Measurements from ENCODE around the gene FLNB. TPM values are rescaled to one million over a fixed set of nuclear protein-coding genes. Genes with fewer than 3 reads are reported as not detected.
"Not testable (repeated sequence)": the region's sequence is repeated elsewhere in the genome, so short reads cannot be mapped to it uniquely, and the experiment has no call there.

The FLNB gene
- total RNA-seq, 2 experiments from 2014 or later: 14.6 TPM

DNA sequence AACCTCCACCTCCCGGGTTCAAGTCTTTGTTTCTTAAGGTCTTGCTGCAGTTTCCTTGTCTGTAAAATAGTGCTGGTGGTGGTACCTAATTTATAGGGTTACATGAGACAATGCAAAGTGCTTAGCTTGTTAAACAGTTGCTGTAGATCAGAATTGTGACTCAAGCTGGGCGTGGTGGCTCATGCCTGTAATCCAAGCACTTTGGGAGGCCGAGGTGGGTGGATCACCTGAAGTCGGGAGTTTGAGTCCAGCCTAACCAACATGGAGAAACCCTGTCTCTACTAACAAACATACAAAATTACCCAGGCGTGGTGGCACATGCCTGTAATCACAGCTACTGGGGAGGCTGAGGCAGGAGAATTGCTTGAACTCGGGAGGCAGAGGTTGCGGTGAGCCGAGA lies 19.0 kb upstream of the FLNB start:
- H3K9me3 Mint-ChIP-seq; DNase-seq; H3K27ac Mint-ChIP-seq; H3K4me3 Mint-ChIP-seq; ATAC-seq (ENCODE audit: low read depth); H3K27me3 Mint-ChIP-seq; H3K36me3 Mint-ChIP-seq; H3K4me1 Mint-ChIP-seq; POLR2A ChIA-PET: not testable (repeated sequence)

DNA sequence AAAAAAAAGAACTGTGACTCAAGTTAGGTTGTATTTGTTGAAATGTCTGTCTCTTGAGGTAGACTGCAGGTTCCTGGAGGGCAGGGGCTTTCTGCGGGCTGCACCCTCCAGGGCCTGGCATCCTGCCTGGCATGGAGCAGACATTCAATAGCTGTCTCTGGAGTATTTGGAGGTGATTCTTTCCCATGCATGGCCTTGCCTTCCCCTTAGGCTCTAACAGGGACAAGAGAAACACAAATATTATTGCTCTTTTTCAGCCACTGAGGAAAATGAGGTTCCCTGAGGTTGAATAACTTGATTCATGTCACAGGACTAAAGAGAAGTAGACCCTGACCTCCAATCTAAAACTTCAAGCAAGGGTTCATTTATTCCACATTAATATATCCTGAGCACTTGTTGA lies 18.6 kb upstream of the FLNB start:
- no peaks in the 10 kb centered on the region for H3K4me1 Mint-ChIP-seq
- H3K9me3 Mint-ChIP-seq: no peaks in the 10 kb centered on the region
- H3K36me3 Mint-ChIP-seq: no peaks in the 10 kb centered on the region
- DNase-seq: no peak
- no peak overlapping the region for H3K4me3 Mint-ChIP-seq
- no peak overlapping the region for H3K27ac Mint-ChIP-seq
- H3K27me3 Mint-ChIP-seq: no peaks in the 10 kb centered on the region
- ATAC-seq (ENCODE audit: low read depth): no peak
- POLR2A ChIA-PET: no interaction called here

DNA sequence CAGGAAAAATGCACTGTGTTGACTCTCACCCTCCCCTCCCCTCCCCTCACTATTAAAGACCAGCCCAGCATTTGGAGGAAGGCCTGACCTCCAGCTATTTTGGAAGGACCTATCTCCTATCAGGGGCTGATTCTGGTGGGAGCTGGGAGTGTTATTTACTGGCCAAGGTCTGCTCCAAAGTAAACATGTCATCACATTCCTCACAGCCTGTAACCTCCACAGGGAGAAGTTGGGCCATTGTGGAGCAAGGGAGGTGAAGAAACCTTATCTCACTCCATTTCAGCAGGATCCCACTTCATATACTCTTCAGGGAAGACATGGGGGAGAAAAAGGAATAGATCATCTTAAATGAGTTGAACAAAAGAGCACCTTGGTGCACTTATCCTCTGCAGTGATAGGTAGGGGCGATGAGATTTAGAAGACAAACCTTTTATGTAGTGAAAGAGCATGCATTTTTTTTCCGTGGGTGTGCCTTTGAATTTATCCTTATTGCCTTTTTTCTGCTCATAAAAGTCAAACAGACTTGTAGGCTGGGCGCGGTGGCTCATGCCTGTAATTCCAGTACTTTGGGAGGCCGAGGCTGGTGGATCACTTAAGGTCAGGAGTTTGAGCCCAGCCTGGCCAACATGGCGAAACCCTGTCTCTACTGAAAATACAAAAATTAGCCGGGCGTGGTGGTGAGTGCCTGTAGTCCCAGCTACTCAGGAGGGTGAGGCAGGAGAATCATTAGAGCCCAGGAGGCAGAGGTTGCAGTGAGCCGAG lies 15.6 kb upstream of the FLNB start:
- H3K27me3 Mint-ChIP-seq: no peaks in the 10 kb centered on the region
- POLR2A ChIA-PET: interaction anchor here (0.6 kb wide), 1 partner anchor 54 kb away, joined by 4 read pairs; no protein-coding TSS in a partner anchor
- ATAC-seq (ENCODE audit: low read depth): no peak
- DNase-seq: no peak
- H3K9me3 Mint-ChIP-seq: no peaks in the 10 kb centered on the region
- no peaks in the 10 kb centered on the region for H3K36me3 Mint-ChIP-seq
- H3K27ac Mint-ChIP-seq: no peak overlapping the region
- H3K4me1 Mint-ChIP-seq: no peaks in the 10 kb centered on the region
- no peak overlapping the region for H3K4me3 Mint-ChIP-seq

DNA sequence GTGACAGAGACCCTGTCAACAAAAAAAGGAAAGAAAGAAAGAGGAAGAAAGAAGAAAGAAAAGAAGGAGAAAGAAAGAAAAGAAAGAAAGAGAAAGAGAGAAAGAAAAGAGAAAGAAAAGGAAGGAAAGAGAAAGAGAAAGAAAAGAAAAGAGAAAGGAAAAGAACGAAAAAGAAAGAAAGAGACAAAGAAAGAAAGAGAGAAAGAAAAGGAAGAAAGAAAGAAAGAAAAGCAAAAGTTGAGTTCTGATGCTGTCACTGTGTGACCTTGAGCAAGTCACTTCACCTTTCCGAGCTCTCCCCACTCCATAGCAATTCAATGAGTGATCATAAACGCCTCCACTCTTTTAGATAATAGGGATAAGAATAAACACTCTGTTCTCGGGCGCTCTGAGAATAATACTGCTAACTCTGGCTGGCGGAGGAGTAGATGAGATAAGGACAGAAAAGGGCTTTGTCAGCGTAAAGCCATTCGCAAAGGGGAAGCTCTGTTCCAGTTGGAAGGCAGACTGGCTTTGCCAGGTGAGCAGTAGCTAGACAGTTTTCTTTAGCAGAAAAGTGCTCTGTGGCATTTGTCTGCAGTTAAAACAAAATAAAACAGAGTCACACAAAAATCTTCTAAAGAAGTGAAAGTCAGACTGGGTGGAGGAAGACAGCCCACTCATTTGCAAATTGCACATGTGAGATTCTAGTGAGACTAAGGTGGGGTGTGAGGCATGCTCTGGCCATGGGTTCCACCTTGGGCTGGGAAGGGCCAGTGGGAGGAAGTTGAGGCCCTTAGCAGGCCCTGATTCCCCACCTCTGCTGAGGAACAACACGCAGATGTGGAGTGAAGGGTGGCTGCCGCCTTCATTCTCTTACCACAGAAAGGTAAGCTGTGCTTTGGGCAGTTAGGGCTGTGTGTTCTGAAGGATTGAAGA lies 9.6 kb upstream of the FLNB start:
- peak; percentile 63 for ATAC-seq (ENCODE audit: low read depth)
- Mint-ChIP-seq H3K27ac (peak overlapping the region; percentile 25), H3K4me1 (peaks cover 5% of the 10 kb centered on the region), H3K36me3 (no peaks in the 10 kb centered on the region), H3K9me3 (no peaks in the 10 kb centered on the region), H3K4me3 (peak overlapping the region; percentile 59), H3K27me3 (no peaks in the 10 kb centered on the region)
- POLR2A ChIA-PET: no interaction called here
- no peak for DNase-seq

DNA sequence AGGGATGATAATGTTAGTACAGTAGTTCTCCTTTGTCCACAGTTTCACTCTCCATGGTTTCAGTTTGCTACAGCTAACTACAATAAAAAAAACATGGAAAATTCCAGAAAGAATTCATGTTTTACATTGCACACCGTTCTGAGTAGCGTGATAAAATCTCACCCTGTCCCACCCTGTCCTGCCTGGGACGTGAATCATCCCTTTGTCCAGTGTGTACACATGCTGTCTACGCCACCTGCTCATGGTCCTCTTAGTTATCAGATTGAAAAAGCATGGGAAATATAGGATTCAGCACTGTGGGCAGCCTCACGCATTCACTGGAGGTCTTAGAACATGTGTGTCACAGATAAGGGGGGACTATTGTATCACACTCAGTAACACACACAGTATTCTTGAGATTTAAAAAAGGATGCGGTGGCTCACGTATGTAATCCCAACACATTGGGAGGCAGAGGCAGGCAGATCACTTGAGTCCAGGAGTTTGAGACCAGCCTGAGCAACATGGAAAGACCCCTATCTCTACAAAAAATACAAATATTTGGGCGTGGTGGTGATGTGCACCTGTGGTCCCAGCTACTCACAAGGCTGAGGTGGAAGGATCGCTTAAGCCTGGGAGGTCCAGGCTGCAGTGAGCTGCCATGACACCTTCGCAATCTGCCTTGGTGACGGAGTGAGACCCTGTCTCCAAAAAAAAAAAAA lies 8.7 kb upstream of the FLNB start:
- no peaks in the 10 kb centered on the region for H3K27me3 Mint-ChIP-seq
- DNase-seq (no peak), ATAC-seq (ENCODE audit: low read depth) (no peak)
- no peak overlapping the region for H3K27ac Mint-ChIP-seq
- peaks cover 5% of the 10 kb centered on the region for H3K4me1 Mint-ChIP-seq
- POLR2A ChIA-PET: no interaction called here
- H3K4me3 Mint-ChIP-seq: no peak overlapping the region
- H3K36me3 Mint-ChIP-seq: no peaks in the 10 kb centered on the region
- H3K9me3 Mint-ChIP-seq: no peaks in the 10 kb centered on the region

DNA sequence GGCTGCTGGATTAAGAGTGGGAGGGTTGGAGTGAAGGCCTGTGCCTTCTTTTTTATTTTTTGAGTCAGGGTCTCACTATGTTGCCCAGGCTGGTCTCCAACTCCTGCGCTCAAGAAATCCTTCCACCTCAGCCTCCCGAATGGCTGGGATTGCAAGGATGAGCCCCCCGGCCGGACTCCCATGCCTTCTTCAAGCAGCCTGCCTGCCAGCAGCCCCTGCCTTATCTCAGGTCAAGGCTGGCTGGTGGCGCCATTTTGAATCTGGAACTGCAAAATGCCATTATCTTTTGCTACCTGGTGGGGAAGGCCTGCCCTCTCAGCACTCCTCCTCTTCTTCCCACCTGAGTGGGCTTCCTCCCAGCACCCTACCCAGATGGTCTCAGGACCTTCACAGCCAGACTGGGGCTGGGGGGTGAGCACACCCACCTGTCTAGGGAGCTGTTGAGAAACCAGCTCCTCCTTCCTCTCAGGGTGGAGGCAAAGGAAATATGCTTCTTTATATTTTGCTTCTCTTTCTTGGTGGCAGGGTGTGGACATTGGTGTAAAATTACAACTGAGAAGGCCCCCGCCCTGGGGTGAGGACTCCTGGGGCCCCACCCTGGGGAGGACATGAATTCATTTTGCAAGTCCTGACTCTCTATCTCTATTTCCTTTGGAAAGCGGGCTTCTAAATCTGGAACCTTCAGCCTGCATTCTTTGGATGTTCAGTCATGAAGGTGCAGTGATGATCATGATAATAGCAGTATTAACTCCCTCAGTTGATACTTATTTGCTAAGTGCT lies 7.7 kb upstream of the FLNB start:
- Mint-ChIP-seq H3K9me3 (no peaks in the 10 kb centered on the region), H3K4me1 (peaks cover 5% of the 10 kb centered on the region), H3K36me3 (no peaks in the 10 kb centered on the region), H3K27ac (no peak overlapping the region), H3K27me3 (no peaks in the 10 kb centered on the region), H3K4me3 (no peak overlapping the region)
- DNase-seq (no peak), ATAC-seq (ENCODE audit: low read depth) (no peak)
- POLR2A ChIA-PET: no interaction called here

DNA sequence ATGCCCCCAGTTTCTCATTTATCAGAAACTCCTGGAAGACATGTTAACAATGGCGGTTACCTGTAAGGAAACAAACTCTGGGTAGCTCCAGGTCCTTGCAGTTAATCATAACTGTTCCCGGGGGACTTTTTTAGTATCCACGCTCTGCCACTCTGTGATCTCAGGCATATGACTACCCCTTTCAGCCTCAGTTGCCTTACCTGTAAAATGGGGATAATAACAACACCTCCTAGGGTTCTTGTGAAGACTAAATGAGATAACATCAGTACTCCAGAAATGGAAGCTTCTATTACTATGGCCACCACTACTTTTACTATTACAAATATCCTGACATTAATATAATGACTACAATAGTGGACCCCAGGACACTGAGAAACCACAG lies 7.1 kb upstream of the FLNB start:
- ATAC-seq (ENCODE audit: low read depth) (no peak), DNase-seq (no peak)
- no peak overlapping the region for H3K4me3 Mint-ChIP-seq
- no peaks in the 10 kb centered on the region for H3K9me3 Mint-ChIP-seq
- no peaks in the 10 kb centered on the region for H3K36me3 Mint-ChIP-seq
- no peak overlapping the region for H3K27ac Mint-ChIP-seq
- no peaks in the 10 kb centered on the region for H3K27me3 Mint-ChIP-seq
- peaks cover 5% of the 10 kb centered on the region for H3K4me1 Mint-ChIP-seq
- POLR2A ChIA-PET: no interaction called here

DNA sequence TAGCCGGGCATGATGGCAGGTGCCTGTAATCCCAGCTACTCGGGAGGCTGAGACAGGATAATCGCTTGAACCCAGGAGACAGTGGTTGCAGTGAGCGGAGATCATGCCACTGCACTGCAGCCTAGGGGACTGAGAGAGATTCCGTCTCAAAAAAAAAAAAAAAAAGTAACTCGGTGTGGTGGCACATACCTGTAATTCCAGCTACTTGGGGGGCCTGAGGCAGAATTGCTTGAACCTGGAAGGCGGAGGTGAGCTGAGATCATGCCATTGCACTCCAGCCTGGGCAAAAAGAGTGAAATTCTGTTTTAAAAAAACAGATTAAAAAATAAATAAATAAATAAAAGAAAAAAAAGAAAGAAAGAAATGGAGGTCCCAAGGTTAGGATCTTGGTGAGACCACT lies 6.2 kb upstream of the FLNB start:
- no peak overlapping the region for H3K27ac Mint-ChIP-seq
- H3K36me3 Mint-ChIP-seq: no peaks in the 10 kb centered on the region
- POLR2A ChIA-PET: no interaction called here
- H3K4me3 Mint-ChIP-seq: no peak overlapping the region
- DNase-seq (no peak), ATAC-seq (ENCODE audit: low read depth) (no peak)
- no peaks in the 10 kb centered on the region for H3K9me3 Mint-ChIP-seq
- H3K27me3 Mint-ChIP-seq: peaks cover 2% of the 10 kb centered on the region
- peaks cover 5% of the 10 kb centered on the region for H3K4me1 Mint-ChIP-seq

DNA sequence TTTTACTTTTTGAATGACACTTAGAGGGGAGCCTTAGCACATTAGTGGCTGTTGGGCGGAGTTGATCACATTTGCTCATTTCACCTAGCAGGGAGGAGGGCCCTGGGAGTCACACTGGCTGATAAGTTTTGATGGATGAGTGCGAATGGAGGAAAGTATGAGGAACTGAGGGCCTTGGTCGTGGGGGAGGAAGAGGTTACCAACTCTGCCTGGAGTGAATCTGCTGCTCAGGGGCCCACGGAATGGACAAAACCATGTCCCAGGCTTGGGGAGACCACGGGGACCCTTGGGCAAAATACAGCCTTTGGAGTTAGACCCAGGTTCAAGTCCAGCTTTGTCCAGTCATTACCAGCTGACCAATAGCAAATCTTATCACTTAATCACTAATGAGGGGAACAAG lies 5.1 kb upstream of the FLNB start:
- H3K36me3 Mint-ChIP-seq: no peaks in the 10 kb centered on the region
- POLR2A ChIA-PET: no interaction called here
- H3K9me3 Mint-ChIP-seq: no peaks in the 10 kb centered on the region
- no peak for ATAC-seq (ENCODE audit: low read depth)
- H3K4me1 Mint-ChIP-seq: peaks cover 7% of the 10 kb centered on the region
- no peak for DNase-seq
- H3K4me3 Mint-ChIP-seq: no peak overlapping the region
- H3K27me3 Mint-ChIP-seq: peaks cover 2% of the 10 kb centered on the region
- H3K27ac Mint-ChIP-seq: no peak overlapping the region

DNA sequence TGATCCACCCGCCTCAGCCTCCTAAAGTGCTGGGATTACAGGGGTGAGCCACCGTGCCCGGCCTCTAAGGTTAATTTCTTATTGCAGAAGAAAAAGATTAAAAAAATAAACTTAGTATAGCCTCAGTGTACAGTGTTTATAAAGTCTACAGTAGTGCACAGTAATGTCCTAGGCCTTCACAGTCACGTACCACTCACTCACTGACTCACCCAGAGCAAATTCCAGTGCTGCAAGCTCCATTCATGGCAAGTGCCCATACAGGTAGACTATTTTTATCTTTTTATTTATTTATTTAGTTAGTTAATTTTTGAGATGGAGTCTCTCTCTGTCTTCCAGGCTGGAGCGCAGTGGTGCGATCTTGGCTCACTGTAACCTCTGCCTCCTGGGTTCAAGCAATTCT lies 3.2 kb upstream of the FLNB start:
- no peaks in the 10 kb centered on the region for H3K36me3 Mint-ChIP-seq
- H3K4me1 Mint-ChIP-seq: peaks cover 10% of the 10 kb centered on the region
- H3K9me3 Mint-ChIP-seq: no peaks in the 10 kb centered on the region
- POLR2A ChIA-PET: no interaction called here
- no peak for DNase-seq
- peaks cover 2% of the 10 kb centered on the region for H3K27me3 Mint-ChIP-seq
- no peak for ATAC-seq (ENCODE audit: low read depth)
- no peak overlapping the region for H3K4me3 Mint-ChIP-seq
- no peak overlapping the region for H3K27ac Mint-ChIP-seq

DNA sequence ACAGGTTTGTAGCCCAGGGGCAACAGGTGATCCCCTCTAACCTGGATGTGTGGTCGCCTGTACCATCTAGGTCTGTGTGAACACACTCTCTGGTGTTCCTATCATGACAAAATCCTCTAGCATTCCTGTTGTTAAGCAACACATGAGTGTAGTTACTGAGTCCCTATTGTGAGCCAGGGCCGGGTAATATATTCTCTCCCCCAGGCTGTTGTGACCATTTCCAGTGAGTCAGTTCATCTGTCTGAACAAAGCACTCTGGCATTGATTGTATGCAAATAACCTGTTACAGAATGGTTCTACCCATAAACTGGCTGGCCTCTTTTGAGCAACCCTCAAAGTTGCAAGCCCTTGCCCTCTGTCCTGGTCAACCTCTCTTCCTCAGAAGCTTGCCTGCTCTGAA lies 2.6 kb upstream of the FLNB start:
- ATAC-seq (ENCODE audit: low read depth): no peak
- H3K27me3 Mint-ChIP-seq: peaks cover 2% of the 10 kb centered on the region
- no peak overlapping the region for H3K4me3 Mint-ChIP-seq
- H3K36me3 Mint-ChIP-seq: no peaks in the 10 kb centered on the region
- H3K4me1 Mint-ChIP-seq: peaks cover 10% of the 10 kb centered on the region
- DNase-seq: no peak
- no peaks in the 10 kb centered on the region for H3K9me3 Mint-ChIP-seq
- no peak overlapping the region for H3K27ac Mint-ChIP-seq
- POLR2A ChIA-PET: no interaction called here

DNA sequence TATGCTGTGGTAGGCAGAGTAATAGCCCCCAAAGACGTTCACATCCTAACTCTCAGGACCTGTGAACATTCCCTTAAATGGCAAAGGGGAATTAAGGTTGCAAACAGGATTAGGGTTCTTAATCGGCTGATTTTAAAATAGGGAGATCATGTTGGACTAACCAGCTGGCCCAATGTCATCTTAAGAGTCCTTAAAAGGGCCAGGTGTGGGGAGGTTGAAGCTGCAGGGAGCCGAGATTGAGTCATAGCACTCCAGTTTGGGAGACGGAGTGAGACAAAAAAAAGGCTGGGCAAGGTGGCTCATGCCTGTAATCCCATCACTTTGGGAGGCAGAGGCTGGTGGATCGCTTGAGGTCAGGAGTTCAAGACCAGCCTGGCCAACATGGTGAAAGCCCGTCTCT lies 1.6 kb upstream of the FLNB start:
- Mint-ChIP-seq H3K27ac (no peak overlapping the region), H3K4me3 (no peak overlapping the region), H3K36me3 (no peaks in the 10 kb centered on the region), H3K9me3 (no peaks in the 10 kb centered on the region), H3K4me1 (peaks cover 10% of the 10 kb centered on the region), H3K27me3 (peaks cover 2% of the 10 kb centered on the region)
- POLR2A ChIA-PET: no interaction called here
- ATAC-seq (ENCODE audit: low read depth) (no peak), DNase-seq (no peak)

Measured in activated naive CD8-positive, alpha-beta T cell treated with anti-CD3 and anti-CD28 coated beads, Interleukin-2, amount 10 ng/mL, durations not matched to agents 7 days and 5 days (primary cell).